Measurements from ENCODE around the gene POTEI.
"Not testable (repeated sequence)": the region's sequence is repeated elsewhere in the genome, so short reads cannot be mapped to it uniquely, and the experiment has no call there.

The POTEI gene

DNA sequence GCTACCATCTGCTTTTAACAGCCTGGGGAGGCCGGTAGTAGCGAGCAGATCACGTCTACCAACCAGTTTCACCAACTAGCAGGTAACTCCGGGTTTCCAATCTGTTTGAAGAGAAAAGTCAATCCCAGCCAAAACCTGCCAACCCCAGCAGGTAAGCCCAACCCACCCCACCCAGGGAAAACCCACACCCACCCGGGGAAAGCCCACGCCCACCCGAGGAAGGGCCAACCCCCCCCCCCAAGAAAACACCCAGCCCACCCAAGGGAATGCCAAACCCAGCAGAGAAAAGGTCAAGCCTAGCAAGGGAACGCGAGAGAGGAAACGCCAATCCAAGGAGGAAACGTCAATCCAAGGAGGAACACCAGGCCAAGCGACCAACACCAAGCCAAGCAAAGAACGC is at the start of gene POTEI:
TSS of gene POTEI (minus strand) at position 101 of the 400 bp plus-strand sequence. CDS start at position 8, 93 bp downstream.
- H3K4me3 ChIP-seq (ENCODE audit: low read depth, low read length) = not testable (repeated sequence)

DNA sequence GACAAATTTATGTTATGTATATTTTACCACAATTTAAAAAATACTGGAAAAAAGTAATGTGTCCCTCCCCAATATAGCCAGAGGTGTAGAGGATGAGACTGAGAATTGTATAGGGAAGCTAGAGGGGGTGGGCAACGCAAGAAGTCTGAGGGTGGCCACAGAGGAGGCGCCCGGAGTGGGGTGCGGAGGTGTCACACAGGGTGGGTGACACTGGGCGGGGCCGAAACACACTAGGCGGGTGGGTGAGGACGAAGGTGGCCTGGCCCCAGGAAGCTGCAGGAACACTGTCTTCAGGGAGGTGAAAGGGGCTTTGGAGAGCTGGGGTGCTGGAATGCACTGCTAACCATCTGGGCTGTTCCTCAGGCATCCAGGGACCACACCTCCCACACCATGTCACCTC is 47.3 kb upstream of the POTEI start:
- not testable (repeated sequence) for H3K4me3 ChIP-seq (ENCODE audit: low read depth, low read length)

DNA sequence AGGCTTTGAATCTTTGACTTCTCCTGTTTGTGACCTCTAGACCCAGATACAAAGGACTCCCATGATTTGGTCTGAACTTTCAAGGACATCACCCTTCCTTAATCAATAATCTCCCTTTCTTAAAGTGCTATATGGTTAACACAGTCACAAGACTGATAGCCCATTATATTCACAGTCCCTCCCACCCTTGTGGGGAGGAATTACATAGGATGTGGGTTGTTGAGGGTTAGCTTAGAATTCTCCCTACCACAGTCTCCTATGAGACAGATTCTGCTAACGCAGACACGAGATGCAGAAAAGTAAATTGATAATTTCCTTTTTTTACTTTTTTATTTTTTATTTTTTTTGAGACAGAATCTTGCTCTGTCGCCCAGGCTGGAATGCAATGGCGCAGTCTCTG is 45.0 kb upstream of the POTEI start:
- H3K4me3 ChIP-seq (ENCODE audit: low read depth, low read length) = not testable (repeated sequence)

DNA sequence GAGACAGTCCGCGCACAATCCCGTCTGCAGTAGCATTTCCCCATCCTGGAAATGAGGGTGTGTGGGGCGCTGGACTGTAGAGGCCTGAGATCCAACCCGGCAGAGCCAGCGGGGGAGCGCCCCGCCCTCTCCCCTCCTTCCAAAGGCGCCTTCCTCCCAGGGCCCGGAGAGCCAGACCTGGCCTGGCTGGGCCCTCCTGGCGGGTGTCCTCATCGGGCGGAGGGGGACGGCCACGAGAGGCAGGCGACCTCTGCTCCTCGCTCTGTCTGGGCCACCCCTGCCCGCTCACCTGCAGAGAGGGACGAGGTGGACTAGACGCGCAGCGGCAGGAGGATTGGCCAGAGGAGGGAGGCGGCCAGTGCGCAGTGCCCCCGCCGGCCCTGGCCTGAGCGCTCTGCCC is 40.3 kb upstream of the POTEI start:
- H3K4me3 ChIP-seq (ENCODE audit: low read depth, low read length) = not testable (repeated sequence)

GRCh38 chr2:130548418-130548817 is 39.3 kb upstream of the POTEI start:
- H3K4me3 ChIP-seq (ENCODE audit: low read depth, low read length) = not testable (repeated sequence)

- not testable (repeated sequence) for H3K4me3 ChIP-seq (ENCODE audit: low read depth, low read length)
These were observed 35.9 kb upstream of the POTEI start for GRCh38 chr2:130544978-130545377.

- H3K4me3 ChIP-seq (ENCODE audit: low read depth, low read length) = not testable (repeated sequence)
These were observed 34.8 kb upstream of the POTEI start for GRCh38 chr2:130543785-130544528.

DNA sequence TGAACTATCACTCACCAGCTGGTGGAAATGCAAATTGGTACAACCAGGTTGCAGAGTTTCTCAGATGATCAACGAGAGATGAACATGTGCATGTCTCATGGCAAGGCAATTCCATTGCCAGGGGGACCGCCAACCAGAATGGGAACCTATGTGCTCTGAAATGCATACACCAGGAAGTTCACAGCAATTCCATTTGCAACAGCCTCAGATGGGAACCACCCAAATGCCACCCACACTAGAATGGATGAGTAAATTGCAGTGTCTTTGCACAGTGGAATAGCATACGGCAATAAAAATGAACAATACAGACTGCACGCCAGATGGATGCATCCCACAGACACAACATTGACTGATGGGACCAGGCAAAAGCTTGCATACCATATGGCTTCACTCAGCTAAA is 33.7 kb upstream of the POTEI start:
- H3K4me3 ChIP-seq (ENCODE audit: low read depth, low read length) = not testable (repeated sequence)

GRCh38 chr2:130538271-130538670 is 29.1 kb upstream of the POTEI start:
- not testable (repeated sequence) for H3K4me3 ChIP-seq (ENCODE audit: low read depth, low read length)

DNA sequence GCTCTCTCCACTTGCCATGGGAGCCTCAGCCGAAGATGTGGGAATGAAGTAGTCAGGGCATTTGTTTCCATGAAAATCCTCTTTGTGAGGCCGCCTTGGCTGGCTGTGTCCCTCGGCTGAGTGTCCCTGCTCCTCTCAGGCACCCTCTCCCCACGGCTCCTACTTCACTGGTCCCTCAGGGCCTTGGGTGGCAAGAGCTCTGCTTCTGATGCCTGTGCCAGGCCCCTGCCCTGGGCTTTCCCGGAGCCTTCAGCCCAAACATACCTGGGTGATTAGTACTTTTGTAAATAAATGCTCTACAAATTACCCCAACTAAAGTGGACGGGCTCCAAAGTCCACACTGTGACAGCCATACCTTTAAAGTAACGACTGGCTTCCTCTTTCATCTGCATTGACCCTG is 27.5 kb upstream of the POTEI start:
- H3K4me3 ChIP-seq (ENCODE audit: low read depth, low read length) = not testable (repeated sequence)

DNA sequence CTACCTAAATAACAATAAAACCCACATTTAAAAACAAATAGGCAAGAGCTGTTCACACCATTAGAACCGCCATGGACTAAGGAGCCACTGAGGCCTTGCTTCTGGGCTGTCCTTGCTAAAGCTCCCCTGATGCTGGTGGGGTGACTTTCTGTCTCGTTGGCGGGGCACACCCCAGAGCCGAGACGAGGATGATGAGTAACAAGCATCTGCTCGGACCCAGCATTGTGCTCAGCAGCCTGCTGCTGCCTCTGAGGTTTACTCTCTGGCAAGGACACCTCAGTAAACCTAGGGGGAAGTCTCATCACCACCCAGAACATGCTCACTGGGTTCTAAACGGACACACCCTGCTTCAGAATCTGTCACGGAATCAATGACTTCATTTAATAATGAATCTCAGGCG is 22.5 kb upstream of the POTEI start:
- not testable (repeated sequence) for H3K4me3 ChIP-seq (ENCODE audit: low read depth, low read length)

DNA sequence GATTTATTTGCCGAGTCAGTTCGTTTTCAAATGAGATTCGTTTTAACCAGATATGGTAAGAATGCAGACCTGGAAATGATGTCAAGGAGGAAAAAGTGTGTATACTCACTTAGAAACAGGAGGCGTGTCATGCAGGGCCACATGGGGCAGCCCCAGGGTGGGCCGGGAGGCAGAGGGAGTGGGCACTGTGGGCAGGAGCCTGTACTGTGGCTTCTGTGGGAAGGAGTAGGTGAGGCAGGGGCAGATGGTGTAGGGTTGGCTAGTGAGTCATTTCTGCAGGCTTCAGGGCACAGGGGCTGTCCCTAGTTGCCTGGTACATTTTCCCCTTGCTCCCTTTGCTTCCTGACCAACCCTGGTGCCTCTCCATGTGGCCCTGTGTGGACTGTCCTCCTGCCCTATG is 22.1 kb upstream of the POTEI start:
- not testable (repeated sequence) for H3K4me3 ChIP-seq (ENCODE audit: low read depth, low read length)

DNA sequence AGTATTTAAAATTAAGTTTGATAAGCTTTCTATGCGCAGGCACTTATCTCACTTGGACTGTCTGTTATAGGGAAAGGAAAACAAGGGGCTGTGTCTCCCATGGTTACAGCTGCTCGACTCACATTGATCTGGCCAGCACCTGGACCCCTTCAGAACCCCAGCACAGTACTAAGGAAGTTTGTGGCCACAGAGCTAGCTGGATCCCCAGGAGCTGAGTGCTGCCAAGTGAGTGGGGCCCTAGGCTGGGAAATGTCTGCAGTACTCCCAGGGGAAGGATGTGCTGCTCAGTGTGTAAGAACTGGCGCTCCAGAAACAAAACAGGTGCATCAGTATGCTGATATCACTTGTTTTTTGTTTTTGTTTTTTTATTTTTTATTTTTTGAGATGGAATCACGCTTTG is 21.1 kb upstream of the POTEI start:
- H3K4me3 ChIP-seq (ENCODE audit: low read depth, low read length) = not testable (repeated sequence)

DNA sequence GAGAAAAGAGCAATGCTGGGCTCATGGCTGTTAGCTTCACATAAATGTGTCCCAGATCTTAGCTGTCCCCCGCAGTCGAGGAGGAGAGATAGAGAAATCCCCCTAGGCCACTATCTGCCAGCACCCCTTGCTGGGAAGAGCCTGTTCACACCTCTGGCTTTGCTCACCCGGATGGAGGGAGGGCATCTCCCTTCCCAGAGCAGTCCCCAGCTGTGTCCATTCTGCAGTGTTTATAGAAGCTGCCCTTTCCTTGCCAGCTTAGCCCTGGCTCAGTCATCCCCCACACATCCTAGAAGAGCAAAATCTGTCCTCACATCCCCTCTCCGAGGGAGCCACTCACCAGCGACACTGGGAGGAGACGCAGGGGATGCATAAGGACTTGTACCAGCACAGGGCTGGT is 20.4 kb upstream of the POTEI start:
- not testable (repeated sequence) for H3K4me3 ChIP-seq (ENCODE audit: low read depth, low read length)

DNA sequence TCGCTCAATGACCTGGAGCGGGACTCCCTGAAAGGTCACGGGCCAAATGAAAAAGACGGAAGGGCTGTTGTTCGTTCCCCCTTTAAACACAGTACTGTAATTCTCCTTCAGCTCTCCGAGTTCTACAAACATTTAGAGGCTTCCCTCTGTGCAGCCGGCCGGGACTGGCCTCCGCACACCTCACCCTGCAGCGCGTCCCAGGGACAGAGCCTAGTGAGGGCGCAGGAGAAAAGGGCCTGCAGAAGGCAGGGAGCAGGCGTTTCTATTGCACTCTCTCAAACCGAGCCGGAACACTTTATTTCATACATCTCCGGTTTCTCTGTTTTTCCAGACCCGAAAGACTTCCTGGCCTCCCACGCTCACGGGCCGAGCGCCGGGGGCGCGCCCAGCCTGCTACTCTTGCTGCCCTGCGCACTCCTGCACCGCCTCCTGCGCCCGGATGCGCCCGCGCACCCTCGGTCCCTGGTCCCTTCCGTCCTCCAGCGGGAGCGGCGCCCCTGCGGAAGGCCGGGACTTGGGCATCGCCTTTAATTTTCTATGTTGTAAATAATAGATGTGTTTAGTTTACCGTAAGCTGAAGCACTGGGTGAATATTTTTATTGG is 18.3 kb upstream of the POTEI start:
- H3K4me3 ChIP-seq (ENCODE audit: low read depth, low read length) = not testable (repeated sequence)

DNA sequence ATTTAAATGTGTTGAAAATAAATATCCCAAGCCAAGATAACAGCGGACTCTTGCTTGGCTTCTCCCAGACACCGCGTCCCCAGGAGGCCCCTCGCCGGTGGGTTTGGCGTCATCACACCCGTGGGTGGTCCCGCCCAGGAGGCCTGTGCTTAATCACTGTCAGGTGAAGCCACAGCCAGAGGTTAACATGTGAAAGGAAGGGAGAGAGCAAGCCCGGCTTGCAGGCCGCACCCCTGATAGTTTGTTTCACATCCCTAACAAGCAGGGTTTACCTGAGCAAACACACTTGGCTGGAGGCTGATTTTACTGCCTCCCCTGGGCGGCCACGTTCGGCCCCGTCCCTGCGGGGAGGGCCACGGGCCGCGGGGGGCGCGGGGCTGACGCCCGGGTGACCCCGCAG is 13.3 kb upstream of the POTEI start:
- H3K4me3 ChIP-seq (ENCODE audit: low read depth, low read length) = not testable (repeated sequence)

DNA sequence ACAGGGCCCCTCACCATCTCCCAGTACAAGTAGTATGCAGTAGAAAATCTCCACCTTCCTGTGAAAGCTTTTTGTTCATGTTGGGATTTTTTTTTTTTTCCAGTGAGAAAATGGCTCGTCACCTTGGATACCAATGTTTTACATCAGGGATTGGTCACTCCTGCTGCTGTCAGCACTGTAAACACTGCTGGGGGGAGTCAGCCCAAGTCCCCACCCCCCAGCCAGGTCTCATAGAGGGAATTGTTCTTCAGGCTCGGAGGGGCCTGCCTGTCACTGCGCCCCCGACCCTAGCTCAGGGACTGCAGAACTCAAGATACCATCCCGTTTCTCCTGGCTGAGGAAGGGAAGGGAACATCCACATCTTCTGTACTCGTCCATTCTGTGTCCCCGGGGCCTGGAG is 11.9 kb upstream of the POTEI start, which contains the start of gene CFC1B:
TSS of gene CFC1B (plus strand) at position 231 of the 400 bp plus-strand sequence. CDS start 263 bp downstream, outside the sequence.
- not testable (repeated sequence) for H3K4me3 ChIP-seq (ENCODE audit: low read depth, low read length)

GRCh38 chr2:130518516-130519106 is 9.5 kb upstream of the POTEI start:
- not testable (repeated sequence) for H3K4me3 ChIP-seq (ENCODE audit: low read depth, low read length)

GRCh38 chr2:130511747-130512451 is 2.8 kb upstream of the POTEI start:
- not testable (repeated sequence) for H3K4me3 ChIP-seq (ENCODE audit: low read depth, low read length)

DNA sequence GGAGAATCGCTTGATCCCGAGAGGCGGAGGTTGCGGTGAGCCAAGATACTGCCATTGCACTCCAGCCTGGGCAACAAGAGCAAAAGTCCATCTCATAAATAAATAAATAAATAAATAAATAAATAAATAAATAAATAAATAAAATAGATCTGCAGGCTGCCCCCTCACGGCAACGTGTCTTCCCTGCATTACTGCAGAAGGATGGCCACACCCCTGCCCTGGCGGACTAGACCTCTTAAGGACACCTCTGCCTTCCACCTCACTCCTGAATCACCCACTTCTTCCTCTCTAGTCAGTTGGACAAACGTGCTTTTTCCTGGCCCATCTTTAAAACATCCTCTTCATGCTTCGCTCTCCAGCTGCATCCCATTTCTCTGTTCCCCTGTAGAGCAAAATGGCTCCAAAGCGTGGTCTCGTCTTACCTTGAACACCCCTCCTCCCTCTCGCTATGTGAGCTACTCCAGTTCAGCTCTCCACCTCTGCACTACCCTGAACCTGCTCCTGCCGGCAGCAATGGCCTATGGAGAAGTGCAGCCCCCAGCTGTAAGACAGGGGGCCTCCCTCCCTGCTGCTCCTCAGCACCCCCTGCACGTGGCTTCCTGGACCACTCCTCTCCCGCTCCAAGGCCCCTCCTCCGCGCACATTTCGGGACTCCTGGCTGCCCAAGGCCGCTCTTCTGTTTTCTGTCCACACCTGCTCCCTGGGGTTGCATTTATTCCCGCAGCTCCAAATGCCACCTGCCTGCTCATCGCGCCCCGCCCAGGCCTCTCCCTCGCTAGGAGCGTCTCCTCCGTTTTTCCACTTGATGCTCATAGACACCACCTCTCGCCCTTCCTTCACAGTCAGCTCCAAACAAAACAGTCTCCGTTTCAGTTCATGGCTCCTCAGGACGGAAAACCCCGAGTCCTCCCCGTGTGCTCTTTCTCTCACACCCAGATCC is 1.9 kb upstream of the POTEI start:
- not testable (repeated sequence) for H3K4me3 ChIP-seq (ENCODE audit: low read depth, low read length)

GRCh38 chr2:130491073-130491472 is 18.1 kb downstream of the POTEI start:
- H3K4me3 ChIP-seq (ENCODE audit: low read depth, low read length) = not testable (repeated sequence)
